ENCODE data around the gene COL23A1. TPM values are rescaled to one million over a fixed set of nuclear protein-coding genes. Genes with fewer than 3 reads are reported as not detected.

COL23A1 gene
- total and polyA plus RNA-seq, 2 of the 8 experiments (the other 6 are each of a cell fraction or from before 2014, with no cell fraction given), result 3.1 to 4.7 TPM

DNA sequence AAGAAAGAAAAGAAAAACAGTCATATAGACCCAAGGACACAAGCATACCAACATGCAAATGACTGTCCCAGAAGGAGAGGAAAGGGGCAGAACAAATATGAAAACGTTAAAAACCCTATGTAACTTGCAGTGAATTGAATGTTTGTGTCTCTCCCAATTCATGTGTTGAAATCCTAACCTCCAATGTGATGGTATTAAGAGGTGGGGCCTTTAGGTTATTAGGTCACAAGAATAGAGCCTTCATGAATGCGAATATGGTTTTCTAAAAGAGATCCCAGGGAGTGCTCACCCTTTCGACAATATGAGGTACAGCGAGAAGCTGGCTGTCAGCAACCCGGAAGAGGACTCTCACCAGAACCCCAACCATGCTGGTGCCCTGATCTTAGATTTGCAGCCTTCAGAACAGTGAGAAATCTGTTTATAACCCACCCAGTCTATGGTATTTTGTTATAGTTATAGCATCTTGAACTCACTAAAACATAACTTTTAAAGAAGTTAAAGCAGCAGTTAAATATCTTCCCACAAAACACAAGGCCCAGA, 371.9 kb downstream of the COL23A1 start:
- Histone ChIP-seq H2BK120ac (replicated peaks; ENCODE audit: low read depth, low read length) (no peak overlapping the region), H2BK12ac (ENCODE audit: low read depth, low read length) (no peak overlapping the region), H3K27me3 (replicated peaks in 1 of 4; ENCODE audit: control insufficient read depth in 3 of 4, extremely low read depth in 1 of 4, insufficient read depth in 3 of 4, low read length in 3 of 4) (no peaks in the 10 kb centered on the region), H2BK20ac (ENCODE audit: low read length) (no peak overlapping the region), H3K79me2 (ENCODE audit: control insufficient read depth in 1 of 2, insufficient read depth in 2 of 2, low read length in 2 of 2) (no peaks in the 10 kb centered on the region), H3K56ac (replicated peaks; ENCODE audit: insufficient read length, low read depth, low read length) (no peak overlapping the region), H3K4ac (replicated peaks; ENCODE audit: insufficient read length, low read depth, low read length) (no peak overlapping the region), H3K14ac (ENCODE audit: insufficient read length) (no peak overlapping the region), H3K36me3 (ENCODE audit: control insufficient read depth in 2 of 4, insufficient read depth in 4 of 4, low read length in 3 of 4) (peaks cover 2 to 65% (median 15%) of the 10 kb centered on the region in 4 experiments), H3K23ac (ENCODE audit: insufficient read length) (no peak overlapping the region), H2AK5ac (ENCODE audit: low read depth, low read length) (no peak overlapping the region), H2BK15ac (ENCODE audit: low read length) (no peak overlapping the region), H4K5ac (ENCODE audit: insufficient read length, low read depth, low read length) (no peak overlapping the region), H4K8ac (ENCODE audit: extremely low read depth, insufficient read depth, low read length) (no peak overlapping the region), H3K27ac (ENCODE audit: low read depth, low read length) (no peak overlapping the region), H3K23me2 (ENCODE audit: low read depth, low read length) (no peaks in the 10 kb centered on the region), H3K4me3 (ENCODE audit: extremely low read depth in 1 of 4, insufficient read depth in 2 of 4, low read depth in 3 of 4, low read length in 4 of 4) (no peak overlapping the region), H2AFZ (ENCODE audit: low read length) (no peak overlapping the region), H3K18ac (ENCODE audit: extremely low read depth, low read length) (no peak overlapping the region), H2BK5ac (ENCODE audit: low read depth, low read length) (no peak overlapping the region), H4K91ac (replicated peaks; ENCODE audit: insufficient read length, low read length) (no peak overlapping the region), H4K20me1 (replicated peaks in 1 of 2; ENCODE audit: control insufficient read depth in 1 of 2, insufficient read depth in 2 of 2, low read length in 2 of 2) (peaks cover 3 to 18% of the 10 kb centered on the region in 2 experiments), H3K9me3 (ENCODE audit: insufficient read depth in 2 of 2, low read depth in 1 of 2, low read length in 1 of 2) (no peaks in the 10 kb centered on the region), H3K4me2 (ENCODE audit: insufficient read depth in 1 of 2, low read depth in 2 of 2, low read length in 2 of 2) (no peak overlapping the region), H3K4me1 (replicated peaks in 1 of 4; ENCODE audit: control insufficient read depth in 3 of 4, insufficient read depth in 4 of 4, low read length in 3 of 4) (peaks cover 0 to 10% (median 3%) of the 10 kb centered on the region in 4 experiments; a peak in 4 of 7 replicates), H3K79me1 (ENCODE audit: low read depth, low read length) (no peaks in the 10 kb centered on the region; the same call in 1 of the 2 replicates), H3K9ac (replicated peaks in 1 of 4; ENCODE audit: extremely low read depth in 1 of 4, low read depth in 3 of 4, low read length in 3 of 4) (no peak overlapping the region)
- DNase-seq (ENCODE audit: low read depth in 1 of 2, low spot score in 2 of 2) (no peak), FAIRE-seq (no peak)
- ChIA-PET CTCF (ENCODE audit: partially characterized antibody) (no interaction called here), POLR2A (ENCODE audit: partially characterized antibody) (interaction anchor here (1.7 to 31.3 kb wide), 5 partner anchors 8 to 34 kb away, joined by 5 to 985 read pairs (median 73); partner anchors contain the start of genes GMCL2, HNRNPAB and PHYKPL)
- WGBS, 2 experiments (ENCODE audit: extremely low coverage in 1 of 2, insufficient coverage in 1 of 2, insufficient read length in 1 of 2, insufficient replicate concordance in 2 of 2, low coverage in 1 of 2, low lambda C conversion rate in 2 of 2, missing lambda C conversion rate in 1 of 2), result 82% methylated on average over 5 of the region's 5 CpGs; no CpG with 5 or more reads in 1 of the 2 experiments
- no peak for TF ChIP-seq CEBPB (IDR thresholded peaks at IDR 0.05; ENCODE audit: low read depth, low read length)
- TF ChIP-seq POLR2A (IDR thresholded peaks at IDR 0.05; ENCODE audit: control extremely low read depth in 1 of 2, low read depth in 2 of 2, low read length in 2 of 2), result peak in 1 of 2 experiments; percentile 51; a peak in 1 of 3 replicates

Data from H1 (cell line).